GM18499 (cell line): Measurements from ENCODE around the gene PPP4C.
"Not testable (repeated sequence)": the region's sequence is repeated elsewhere in the genome, so short reads cannot be mapped to it uniquely, and the experiment has no call there.

Experiments used
- ATAC-seq: cut with Tn5 transposase; IDR thresholded peaks from one replicate; pipeline ENCODE4 v1.9.1; 2021; ENCODE audit warnings: moderate number of reproducible peaks; ENCODE audit not compliant: insufficient read depth, unreplicated experiment

Gene PPP4C

DNA sequence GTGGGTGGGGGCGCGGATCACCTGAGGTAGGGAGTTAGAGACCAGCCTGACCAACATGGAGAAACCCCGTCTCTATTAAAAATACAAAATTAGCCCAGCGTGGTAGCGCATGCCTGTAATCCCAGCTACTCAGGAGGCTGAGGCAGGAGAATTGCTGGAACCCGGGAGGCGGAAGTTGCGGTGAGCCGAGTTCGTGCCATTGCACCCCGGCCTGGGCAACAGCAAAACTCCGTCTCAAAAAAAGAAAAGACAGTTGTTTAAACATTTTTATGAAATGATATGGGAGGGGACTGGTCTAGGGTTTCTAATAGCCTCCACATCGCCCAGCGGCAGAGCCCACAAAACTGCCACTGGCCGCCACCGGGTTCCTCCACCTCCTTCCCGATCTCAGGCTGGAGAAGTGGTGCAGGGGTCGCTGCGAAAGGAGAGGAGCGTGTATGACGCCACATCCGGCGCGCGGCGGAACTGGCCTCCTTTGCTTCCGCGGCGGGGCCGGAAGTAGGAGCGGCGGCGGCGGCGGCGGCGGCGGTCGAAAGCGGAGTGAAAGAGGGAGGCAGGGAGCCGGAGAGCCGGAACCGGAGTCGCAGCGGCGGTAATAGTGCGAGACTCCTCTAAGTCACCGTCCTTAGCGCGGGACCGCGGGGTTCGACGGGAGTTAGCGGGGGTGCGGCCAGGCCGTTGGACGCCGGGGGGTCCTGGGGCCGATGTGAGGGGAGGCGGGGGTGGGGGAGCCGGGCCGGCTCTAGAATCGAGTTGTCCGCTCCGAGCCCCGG, at the start of gene PPP4C:
Gene PPP4C (plus strand): TSS at position 492 of the 773 bp plus-strand sequence. CDS start 384 bp downstream, outside the sequence.
- no peak for ATAC-seq

DNA sequence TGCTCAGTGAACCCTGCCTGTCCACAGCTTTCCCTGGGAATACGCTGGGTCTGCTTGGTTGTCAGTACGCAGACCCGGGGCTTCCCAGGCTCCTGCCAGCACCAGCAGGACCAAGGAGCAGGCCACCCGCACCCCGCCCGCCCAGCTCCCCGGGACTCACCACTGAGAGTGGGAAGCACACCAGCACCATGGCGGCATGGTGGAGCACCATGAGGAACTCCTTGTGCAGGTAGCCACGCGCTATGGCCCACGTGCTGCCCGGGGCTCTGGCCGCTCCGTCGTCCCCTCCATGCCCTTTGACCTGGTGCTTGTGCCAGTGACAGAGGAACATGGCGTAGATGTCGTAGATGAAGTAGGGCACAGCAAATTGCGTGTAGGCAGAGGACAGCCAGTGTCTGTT, 49.3 kb upstream of the PPP4C start:
- ATAC-seq: no peak

DNA sequence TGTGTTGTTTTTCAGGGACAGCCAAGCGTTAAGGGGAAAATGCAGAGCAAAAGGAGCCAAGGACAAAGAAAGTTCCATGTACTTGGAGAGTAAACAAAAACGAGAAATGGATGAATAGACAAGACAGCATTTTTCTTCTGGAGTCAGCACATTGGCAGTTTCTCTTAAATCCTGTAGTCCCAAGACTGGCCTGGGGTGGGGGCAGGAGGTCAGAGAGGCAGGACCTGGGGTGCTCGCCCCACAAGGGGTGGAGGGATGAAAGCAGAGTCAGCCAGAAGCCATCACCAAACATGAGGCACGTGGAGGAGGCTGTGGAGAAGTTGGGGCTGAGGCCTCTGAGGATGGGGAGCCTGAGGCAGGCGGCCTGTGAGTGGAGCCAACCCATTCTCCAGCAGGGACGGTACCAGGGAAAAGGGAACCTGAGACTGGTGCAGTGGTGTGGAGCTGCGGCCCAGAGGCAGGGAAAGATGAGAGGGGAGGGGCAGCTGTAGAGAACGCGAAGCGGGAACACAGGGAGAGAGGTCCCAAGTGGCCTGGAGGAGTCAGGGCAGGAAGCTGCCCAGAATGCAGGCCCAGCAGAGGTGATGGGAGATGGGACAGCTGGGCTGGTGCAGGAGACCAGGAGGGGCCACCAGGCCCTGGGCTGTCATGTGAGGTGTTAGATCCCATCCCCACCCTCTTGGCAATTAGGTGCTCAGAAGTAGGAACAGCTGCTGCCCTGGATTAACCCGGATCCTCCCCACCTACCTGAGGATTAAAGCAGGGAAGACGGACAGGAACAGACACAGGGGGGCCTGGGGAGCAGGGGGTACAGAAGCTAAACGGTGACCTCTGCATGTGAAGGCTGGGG, 48.0 kb upstream of the PPP4C start:
- ATAC-seq: no peak

DNA sequence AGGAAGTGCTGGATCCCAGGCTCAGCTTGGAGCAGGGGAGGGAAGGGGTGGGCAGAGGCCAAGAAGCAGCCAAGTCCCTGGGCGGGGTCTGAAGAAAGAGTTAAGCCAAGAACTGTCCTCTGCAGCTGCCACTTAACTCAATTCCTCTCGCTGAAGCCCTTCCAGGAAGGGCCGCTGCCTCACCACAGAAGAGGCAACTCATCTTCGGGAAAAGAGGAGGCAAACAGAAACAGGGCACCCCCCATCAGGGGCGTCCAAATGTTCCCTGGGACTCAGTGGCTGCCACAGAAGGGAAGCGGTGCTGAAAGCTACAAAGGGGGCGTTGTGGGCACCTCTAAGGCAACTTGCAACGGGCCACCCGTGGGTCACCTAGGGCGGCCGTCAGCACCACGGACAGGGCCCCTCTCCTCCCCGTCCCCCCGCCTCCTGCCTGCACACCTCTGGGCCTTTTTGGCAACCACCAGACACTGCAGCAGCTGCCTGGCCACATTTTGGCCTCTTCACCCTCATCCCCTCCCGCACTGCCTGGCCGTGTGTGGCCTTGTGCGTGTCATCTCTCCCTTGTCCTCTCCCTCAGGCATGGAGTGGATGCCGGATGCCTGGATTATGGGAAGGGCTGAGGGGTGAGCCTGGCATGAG, 47.2 kb upstream of the PPP4C start:
- ATAC-seq: no peak

DNA sequence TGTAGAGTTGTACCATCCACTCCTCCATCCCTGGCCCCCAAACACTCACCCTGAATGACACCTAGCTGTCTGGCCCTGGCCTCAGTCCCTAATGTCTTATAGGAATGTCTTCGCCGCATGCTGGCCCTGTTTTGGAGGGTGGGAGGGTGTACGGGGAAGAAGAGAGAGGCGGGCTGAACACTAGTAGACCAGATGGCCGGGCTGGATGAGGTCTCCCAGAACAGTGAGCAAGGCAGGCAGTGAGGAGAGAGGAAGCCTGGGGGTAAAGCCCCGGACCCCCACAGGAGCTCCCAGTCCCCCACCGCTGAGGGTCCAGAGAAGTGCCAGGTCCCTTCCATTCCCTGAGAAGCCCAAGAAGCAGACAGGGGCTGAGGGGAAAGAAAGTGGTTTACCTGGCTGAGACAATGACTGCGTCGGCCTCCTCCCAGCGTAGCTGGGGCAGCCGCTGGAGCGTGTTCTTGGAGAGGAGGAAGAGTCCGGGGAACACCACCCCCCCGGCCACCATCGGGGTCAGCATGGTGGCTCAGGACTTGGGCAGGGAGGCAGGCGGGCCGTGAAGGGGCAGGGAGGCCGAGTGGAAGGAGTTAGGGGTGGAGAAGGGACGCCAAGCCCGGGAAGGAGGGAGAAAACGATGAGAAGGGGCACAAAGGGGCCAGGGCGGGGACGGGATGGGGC, 45.6 kb upstream of the PPP4C start:
- ATAC-seq: no peak

DNA sequence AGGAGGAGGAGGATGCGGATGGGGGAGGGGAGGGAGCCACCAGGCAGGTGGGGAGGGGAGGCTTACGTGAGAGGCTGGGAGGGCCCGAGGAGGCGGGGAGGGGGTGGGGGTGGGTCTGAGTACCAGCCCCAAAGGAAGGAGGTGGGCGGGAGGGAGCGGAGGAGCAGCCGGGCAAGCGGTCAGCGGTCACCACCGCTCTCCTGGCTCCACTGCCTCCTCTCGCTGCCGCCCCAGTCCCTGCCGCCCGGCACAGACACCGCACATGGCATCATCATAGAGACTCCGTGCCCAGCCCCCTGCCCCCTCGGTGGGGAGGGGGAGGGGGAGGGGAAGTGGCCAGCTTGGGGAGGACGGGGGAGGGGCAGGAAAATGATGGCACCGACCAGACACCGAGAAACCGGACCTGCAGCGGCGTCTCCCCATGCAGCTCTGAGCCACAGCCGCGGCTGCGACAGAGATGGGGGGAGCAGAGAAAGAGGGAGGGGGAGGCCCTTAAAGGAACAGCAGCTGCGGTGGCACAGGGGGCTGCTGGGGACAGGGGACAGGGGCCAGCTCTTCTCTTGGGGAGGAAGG, 44.9 kb upstream of the PPP4C start, which contains the start of gene TLCD3B:
Gene TLCD3B (minus strand): TSS at position 431 of the 573 bp plus-strand sequence. CDS start 744 bp downstream, outside the sequence.
- no peak for ATAC-seq

DNA sequence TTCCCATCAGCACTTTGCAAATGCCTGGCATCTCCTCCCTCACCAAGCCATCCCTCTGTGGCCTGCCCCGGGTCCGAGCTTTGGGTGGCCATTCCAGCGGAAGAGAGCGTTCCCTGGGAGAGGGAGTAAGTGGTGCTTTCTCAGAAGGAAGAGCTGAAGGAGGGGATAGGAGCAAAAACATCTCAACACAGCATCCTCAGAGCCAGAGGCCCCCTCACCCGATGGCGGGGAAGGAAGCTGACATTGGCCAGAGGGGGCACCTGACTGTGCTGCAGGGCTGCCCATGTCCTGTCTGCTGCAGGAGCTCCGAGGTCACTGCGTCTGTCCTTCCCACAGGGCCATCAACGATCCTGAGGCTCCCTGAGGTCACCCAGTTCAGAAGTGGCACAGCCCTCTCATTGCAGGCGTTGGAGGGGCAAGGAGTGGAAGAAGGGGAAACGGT, 44.3 kb upstream of the PPP4C start:
- ATAC-seq: no peak

DNA sequence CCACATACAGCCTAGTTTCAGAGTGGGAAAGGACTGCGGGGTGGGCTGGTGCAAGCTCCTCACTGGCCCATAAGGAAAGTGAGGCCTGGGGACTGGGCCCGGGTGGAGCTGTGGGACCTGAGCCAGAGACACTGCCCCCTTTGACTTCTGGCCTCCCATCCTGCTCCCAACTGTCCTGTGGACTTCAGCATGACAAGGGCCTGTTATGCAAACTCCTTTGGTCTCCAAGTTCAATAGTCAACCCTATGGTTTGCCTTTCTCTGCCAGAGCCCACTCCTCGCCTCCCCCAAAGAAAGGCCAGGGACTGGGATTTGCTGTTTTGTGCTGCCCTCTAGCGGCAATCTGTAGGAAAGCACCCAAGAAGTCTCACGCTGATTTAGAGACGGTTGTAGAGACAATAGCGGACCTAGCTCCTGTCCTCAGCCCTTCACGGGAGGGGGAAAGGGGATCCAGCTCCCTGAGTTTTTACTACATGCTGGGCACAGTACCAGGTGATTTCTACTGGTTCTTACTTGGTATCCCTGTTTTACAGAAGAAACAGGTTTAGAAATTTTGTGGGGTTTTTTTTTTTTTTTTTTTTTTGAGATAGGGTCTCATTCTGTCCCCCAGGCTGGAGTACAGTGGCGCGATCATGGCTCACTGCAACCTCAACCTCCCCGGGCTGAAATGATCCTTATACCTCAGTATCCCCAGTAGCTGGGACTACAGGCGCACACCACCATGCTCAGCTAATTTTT, 43.5 kb upstream of the PPP4C start:
- no peak for ATAC-seq

DNA sequence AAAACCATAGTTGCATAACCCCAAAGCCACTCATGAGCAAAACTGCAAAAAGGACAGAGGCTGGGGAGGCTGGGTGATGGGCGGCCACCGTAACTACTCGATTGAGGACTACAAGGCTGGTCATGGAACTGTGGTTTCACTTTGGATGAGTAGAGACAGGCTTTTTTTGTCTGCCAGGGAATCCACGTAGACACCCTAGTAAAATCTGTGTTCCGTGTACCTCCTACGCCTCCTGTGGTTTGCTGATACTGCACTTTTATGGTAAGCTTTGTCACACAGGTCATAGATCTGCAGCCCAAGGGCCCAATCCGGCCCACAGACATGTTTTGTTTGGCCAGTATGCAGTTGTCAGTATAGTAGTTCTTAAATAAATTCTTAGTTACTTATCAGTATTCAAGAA, 42.5 kb upstream of the PPP4C start:
- no peak for ATAC-seq

DNA sequence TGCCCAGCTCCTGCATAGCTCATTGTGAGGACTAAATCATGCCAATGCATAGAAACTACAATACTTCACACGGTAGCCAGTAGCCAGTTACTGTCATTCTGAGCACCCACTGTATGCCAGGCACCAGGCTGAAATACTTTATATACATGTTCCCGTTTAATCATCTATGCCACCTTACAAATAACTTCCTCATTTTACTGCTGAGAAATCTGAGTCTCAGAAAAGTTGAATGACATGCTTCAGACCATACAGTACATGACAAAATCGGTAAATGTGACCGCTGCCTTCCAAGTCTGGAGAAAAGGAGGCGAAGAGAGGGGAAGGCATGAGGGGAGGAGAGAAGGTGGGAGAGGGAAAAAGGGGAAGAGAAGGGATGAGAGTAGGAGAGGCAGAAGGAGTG, 35.6 kb upstream of the PPP4C start:
- ATAC-seq: no peak

DNA sequence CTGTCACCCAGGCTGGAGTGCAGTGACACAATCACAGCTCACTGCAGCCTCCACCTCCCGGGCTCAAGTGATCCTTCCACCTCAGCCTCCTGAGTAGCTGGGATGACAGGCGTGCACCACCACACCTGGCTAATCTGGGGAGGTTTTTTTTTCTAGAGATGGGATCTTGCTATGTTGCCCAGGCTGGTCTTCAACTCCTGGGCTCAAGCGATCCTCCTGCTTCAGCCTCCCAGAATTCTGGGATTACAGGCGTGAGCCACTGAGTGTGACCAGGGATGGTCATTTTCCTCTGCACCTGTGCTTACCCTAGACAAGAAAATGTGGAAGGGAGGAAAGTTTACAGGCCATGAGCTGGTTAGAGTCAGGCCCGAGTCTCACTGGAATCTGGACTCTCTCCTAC, 35.1 kb upstream of the PPP4C start:
- not testable (repeated sequence) for ATAC-seq

DNA sequence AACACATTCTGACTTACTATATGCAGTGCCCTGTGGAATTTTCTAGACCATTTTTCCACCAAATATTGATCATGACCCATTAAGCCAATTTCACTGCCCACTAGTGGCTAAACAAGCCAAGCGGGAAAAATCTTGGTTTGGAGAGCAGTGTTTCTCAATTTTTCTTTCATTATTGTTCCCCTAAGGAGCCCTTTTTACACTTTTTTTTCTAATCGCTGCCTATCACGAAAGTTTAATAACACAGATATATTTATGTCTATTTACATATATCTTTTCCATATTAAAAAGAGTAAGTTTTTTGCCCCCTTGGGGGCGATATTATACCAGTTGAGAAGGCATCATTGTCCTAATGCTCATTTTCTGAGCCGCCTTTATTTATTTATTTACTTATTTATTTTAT, 34.0 kb upstream of the PPP4C start:
- no peak for ATAC-seq

DNA sequence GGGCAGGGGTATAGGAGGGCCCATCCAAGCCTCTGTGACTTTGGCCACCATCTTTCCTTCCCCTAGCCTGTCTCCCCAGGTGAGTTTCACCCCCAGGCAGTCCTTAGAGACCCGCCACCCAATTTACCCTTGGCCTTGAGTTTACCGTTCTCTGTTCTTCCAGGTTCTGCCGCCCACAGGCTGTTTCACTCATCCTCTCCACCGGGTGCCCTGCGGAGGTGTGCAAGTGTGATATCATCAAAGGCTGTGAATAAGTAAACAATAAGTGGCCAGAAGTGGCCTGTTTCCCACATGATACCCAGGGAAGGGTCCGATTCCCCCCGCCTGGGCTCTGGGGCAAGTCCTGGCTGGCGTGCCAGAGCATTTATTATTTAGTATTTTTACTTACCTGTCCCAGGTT, 29.6 kb upstream of the PPP4C start:
- no peak for ATAC-seq

DNA sequence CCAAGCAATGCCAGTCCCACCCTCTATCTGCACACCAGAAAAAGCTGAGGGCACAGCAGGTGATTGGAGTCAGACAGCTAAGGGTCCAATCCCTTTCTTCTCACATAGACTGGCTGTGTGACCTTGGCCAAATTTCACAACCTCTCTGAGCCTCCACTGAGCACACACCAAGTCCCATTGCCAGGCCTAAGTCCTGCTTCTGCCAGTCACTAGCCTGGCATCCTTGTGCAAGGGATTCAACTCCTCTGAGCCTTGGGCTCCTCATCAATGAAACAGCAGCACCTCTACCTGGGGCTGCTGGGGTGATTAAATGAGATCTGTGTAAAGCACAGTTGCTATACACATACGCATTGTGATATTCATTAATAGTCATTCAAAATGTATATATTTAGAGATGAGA, 29.2 kb upstream of the PPP4C start:
- no peak for ATAC-seq

DNA sequence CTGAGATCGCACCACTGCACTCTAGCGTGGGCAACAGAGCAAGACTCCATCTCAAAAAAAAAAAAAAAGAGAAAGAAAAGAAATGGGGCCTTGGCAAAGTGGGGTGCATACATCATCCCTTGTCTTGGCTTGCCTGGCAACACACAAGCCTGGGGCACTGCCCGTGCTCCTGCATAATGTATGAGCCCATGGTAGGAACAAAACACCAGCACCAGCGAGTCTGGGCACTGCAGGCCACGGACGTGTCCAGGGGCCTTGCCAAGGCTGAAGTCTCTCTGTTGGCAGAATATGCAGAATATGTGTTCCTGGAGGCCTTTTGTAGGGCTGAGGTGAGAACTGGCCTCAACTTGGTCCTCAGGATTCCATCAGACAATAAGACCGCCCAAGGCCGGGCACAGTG, 25.9 kb upstream of the PPP4C start:
- ATAC-seq: no peak

DNA sequence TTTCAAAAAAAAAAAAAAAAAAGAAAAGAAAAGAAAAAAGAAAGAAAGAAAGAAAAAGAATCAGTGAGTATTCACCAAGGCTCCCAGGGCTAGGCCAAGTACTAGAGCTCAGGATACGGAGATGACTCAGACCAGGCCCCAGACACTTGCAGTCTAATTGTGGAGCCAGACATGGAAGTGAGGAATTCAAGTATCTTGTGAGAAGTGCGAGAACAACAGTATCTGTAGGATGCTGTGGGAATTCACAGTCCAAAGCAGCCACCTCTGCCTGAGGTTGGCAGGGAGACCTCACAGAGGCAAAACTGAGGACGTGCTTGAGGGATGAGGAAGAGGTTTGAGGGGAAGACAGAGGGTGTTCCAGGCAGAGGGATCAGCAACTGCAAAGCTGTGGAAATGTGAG, 24.3 kb upstream of the PPP4C start:
- ATAC-seq: no peak

DNA sequence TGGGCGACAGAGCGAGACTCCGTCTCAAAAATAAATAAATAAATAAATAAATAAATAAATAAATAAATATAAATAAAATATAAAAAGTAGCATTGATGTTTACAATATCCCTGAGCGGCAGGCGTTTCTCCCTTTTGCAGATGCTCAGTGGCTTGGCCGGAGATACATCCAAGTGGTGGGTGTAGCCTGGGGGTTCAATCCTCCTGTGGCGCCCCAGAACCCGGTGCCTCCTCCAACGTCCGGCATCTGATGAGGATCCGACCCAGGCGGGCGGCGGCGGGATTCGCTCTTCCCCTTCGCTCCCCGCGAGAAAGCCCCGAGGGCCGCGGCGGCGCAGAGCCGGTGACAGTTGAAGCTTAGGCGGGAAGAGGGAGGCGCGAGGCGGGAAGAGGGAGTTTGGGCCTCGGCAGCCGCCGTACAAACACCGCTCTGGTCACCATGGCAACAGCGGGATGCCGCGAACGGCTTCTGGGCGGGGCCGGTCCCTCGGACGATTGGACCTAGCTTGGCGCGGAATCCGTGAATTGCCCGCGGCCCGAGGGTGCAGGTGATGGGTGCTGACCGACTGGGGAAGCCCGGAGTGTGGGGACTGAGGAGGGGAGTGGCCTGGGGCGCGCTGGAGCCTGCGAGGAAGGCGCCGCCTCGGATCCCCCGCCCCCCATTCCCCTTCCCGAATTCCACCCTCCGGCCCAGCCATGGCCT, 23.0 kb upstream of the PPP4C start:
- no peak for ATAC-seq

DNA sequence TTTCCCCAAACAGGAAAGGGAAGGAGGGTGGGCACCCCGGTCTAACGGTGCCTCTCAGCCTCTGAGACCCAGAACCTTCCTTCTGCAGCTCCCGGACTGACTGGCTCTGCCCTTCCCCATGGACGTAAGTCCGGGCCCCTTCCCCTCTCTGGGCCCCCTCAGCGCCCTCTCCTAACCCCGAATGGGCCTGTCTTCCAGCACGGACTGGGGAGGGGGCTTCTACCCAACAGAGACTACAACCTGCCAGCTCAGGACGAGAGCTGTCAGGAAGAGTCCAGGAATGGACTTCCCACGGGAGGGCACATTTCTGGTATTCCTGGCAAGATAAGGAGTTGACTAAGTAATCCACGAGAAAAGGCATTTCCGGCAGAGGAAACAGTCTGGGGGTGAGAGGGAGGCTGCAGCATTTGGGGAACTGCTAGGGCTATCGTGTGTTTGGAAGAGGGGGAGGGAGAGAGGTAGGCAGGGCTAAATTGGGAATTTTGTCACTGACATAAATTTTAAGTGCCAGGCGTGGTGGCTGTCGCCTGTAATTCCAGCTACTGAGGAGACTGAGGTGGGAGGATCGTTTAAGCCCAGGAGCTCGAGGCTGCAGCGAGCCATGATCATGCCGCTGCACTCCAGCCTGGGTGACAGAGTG, 22.3 kb upstream of the PPP4C start:
- no peak for ATAC-seq
